Stomach (tissue), 4 donors: Measurements from ENCODE around the gene EXOC3L2.

Source experiments
- CTCF ChIP-seq, 7 experiments: fragments of 450-650 bp in 4 of 7; fragments of 200-600 bp in 3 of 7; sonication (generic) in 3 of 7; IDR thresholded peaks; one replicate each; pipeline ENCODE4 v1.5.1; 2016 to 2019; ENCODE audit warnings: antibody characterized with exemption in 7 of 7, control low read depth in 2 of 7, mild to moderate bottlenecking in 1 of 7
- EP300 ChIP-seq: sonication (generic); formaldehyde crosslinking; IDR thresholded peaks from one replicate; pipeline ENCODE4 v1.6.1; 2017; ENCODE audit warnings: antibody characterized with exemption
- POLR2AphosphoS5 ChIP-seq, 3 donors: sonication (generic); formaldehyde crosslinking; IDR thresholded peaks; one replicate each; pipeline ENCODE4 v1.6.1; 2016; ENCODE audit warnings: antibody characterized with exemption in 3 of 3

GRCh38 chr19:45163751-45164460 is 81.3 kb downstream of the EXOC3L2 start:
- TF ChIP-seq POLR2AphosphoS5 (IDR thresholded peaks at IDR 0.05): no peak
- no peak for TF ChIP-seq CTCF (IDR thresholded peaks at IDR 0.05)
- TF ChIP-seq EP300: no peak
